ENCODE data around the gene DLX3. TPM values are rescaled to one million over a fixed set of nuclear protein-coding genes. Genes with fewer than 3 reads are reported as not detected.

DLX3 gene
- total and polyA plus RNA-seq, 2 of the 8 experiments (the other 6 are each of a cell fraction or from before 2014, with no cell fraction given): 0.15 to 0.20 TPM

- Histone ChIP-seq H3K27ac (ENCODE audit: low read depth, low read length) (no peak overlapping the region), H4K5ac (ENCODE audit: insufficient read length, low read depth, low read length) (no peak overlapping the region), H3K4me1 (replicated peaks in 1 of 4; ENCODE audit: control insufficient read depth in 3 of 4, insufficient read depth in 4 of 4, low read length in 3 of 4) (no peaks in the 10 kb centered on the region), H3K23ac (ENCODE audit: insufficient read length) (no peak overlapping the region), H3K23me2 (ENCODE audit: low read depth, low read length) (no peaks in the 10 kb centered on the region), H2AK5ac (ENCODE audit: low read depth, low read length) (no peak overlapping the region), H3K27me3 (replicated peaks in 1 of 4; ENCODE audit: control insufficient read depth in 3 of 4, extremely low read depth in 1 of 4, insufficient read depth in 3 of 4, low read length in 3 of 4) (no peaks in the 10 kb centered on the region), H2BK15ac (ENCODE audit: low read length) (no peak overlapping the region), H3K56ac (replicated peaks; ENCODE audit: insufficient read length, low read depth, low read length) (no peak overlapping the region), H3K18ac (ENCODE audit: extremely low read depth, low read length) (no peak overlapping the region), H4K20me1 (replicated peaks in 1 of 2; ENCODE audit: control insufficient read depth in 1 of 2, insufficient read depth in 2 of 2, low read length in 2 of 2) (no peaks in the 10 kb centered on the region), H3K4me3 (ENCODE audit: extremely low read depth in 1 of 4, insufficient read depth in 2 of 4, low read depth in 3 of 4, low read length in 4 of 4) (no peak overlapping the region), H4K91ac (replicated peaks; ENCODE audit: insufficient read length, low read length) (no peak overlapping the region), H2BK5ac (ENCODE audit: low read depth, low read length) (no peak overlapping the region), H3K9me3 (ENCODE audit: insufficient read depth in 2 of 2, low read depth in 1 of 2, low read length in 1 of 2) (peaks cover 11 to 12% of the 10 kb centered on the region in 2 experiments), H2BK120ac (replicated peaks; ENCODE audit: low read depth, low read length) (no peak overlapping the region), H4K8ac (ENCODE audit: extremely low read depth, insufficient read depth, low read length) (no peak overlapping the region), H3K79me1 (ENCODE audit: low read depth, low read length) (no peaks in the 10 kb centered on the region), H3K9ac (replicated peaks in 1 of 4; ENCODE audit: extremely low read depth in 1 of 4, low read depth in 3 of 4, low read length in 3 of 4) (no peak overlapping the region), H3K79me2 (ENCODE audit: control insufficient read depth in 1 of 2, insufficient read depth in 2 of 2, low read length in 2 of 2) (no peaks in the 10 kb centered on the region), H3K14ac (ENCODE audit: insufficient read length) (no peak overlapping the region), H2BK20ac (ENCODE audit: low read length) (no peak overlapping the region), H2BK12ac (ENCODE audit: low read depth, low read length) (no peak overlapping the region), H2AFZ (ENCODE audit: low read length) (no peak overlapping the region), H3K36me3 (ENCODE audit: control insufficient read depth in 2 of 4, insufficient read depth in 4 of 4, low read length in 3 of 4) (no peaks in the 10 kb centered on the region), H3K4me2 (ENCODE audit: insufficient read depth in 1 of 2, low read depth in 2 of 2, low read length in 2 of 2) (no peak overlapping the region), H3K4ac (replicated peaks; ENCODE audit: insufficient read length, low read depth, low read length) (no peak overlapping the region)
- DNase-seq (ENCODE audit: low read depth in 1 of 2, low spot score in 2 of 2) (no peak), FAIRE-seq (no peak)
- POLR2A ChIA-PET (ENCODE audit: partially characterized antibody): no interaction called here
- 86% methylated on average over 1 of the region's 1 CpG; no CpG with 5 or more reads in 1 of the 2 experiments for WGBS, 2 experiments (ENCODE audit: extremely low coverage in 1 of 2, insufficient coverage in 1 of 2, insufficient read length in 1 of 2, insufficient replicate concordance in 2 of 2, low coverage in 1 of 2, low lambda C conversion rate in 2 of 2, missing lambda C conversion rate in 1 of 2)
- TF ChIP-seq SIX5 (IDR thresholded peaks at IDR 0.05; ENCODE audit: low read depth, low read length) (no peak), EP300 (IDR thresholded peaks at IDR 0.05; ENCODE audit: borderline replicate concordance in 1 of 2, low read depth in 2 of 2, low read length in 2 of 2) (no peak), YY1 (IDR thresholded peaks at IDR 0.05; ENCODE audit: low read depth, low read length) (no peak), CEBPB (IDR thresholded peaks at IDR 0.05; ENCODE audit: low read depth, low read length) (no peak), TCF12 (IDR thresholded peaks at IDR 0.05; ENCODE audit: low read depth, low read length) (no peak)
- CTCF ChIA-PET (ENCODE audit: partially characterized antibody): interaction anchor here (0.6 to 1.1 kb wide), 2 partner anchors 67 to 74 kb away, joined by 3 read pairs; no protein-coding TSS in a partner anchor
Measured at GRCh38 chr17:50018909-50019308, 23.9 kb upstream of the DLX3 start.
